HepG2 (cell line): Measurements from ENCODE around the gene TSPAN18.

Source experiments
- CEBPB ChIP-seq: IDR thresholded peaks from 2 replicates; pipeline ENCODE4 v1.6.1; 2011; ENCODE audit warnings: low read depth, low read length, improper control_type of control experiment, borderline replicate concordance
- ELF4 ChIP-seq: sonication (generic); formaldehyde crosslinking; IDR thresholded peaks from 2 replicates; pipeline ENCODE4 v1.5.0; 2020; ENCODE audit warnings: missing genetic modification reagents, mild to moderate bottlenecking, moderate library complexity, borderline replicate concordance
- JDP2 ChIP-seq: sonication (generic); formaldehyde crosslinking; IDR thresholded peaks from 2 replicates; pipeline ENCODE4 v1.8.1; 2022; ENCODE audit warnings: missing genetic modification reagents, borderline replicate concordance
- MXI1 ChIP-seq: IDR thresholded peaks from 3 replicates; pipeline ENCODE4 v1.6.1; 2012; ENCODE audit warnings: low read depth, low read length, inconsistent platforms, borderline replicate concordance

DNA sequence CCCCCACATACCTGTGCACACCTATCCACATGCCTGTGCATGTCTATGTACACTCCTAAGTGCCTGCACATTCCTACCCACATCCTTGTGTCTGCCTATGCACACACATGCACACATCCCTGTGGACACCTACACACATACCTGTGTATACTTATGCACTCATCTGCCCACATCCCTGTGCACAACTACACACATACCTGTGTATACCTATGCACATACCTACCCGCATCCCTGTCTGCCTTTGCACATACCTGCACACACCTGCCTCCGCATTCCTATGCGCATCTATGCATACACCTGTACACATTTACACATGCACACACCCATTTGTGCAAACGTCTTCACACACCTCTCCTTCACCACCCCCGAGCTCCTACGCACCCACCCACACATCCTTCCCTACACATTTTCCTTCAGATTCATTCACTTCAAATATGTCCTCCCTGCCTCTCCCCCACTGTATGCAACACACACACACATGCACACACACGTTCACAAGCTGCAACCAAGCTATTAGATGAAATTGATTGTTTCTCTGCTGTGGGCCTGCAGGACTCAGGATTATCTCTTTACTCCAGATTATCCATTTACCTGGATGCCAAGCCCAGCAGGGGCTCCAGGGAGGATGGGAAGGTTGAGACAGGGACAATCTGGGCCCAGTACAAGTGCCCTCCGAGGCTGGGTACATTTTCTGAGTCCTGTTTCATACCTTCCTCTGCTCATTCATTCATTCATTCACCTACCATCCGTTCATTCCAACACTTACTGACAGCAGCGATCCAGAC, 53.2 kb downstream of the TSPAN18 start:
- TF ChIP-seq ELF4 (CRISPR knock-in tag) = no peak
- no peak for TF ChIP-seq JDP2 (CRISPR knock-in tag)
- no peak for TF ChIP-seq CEBPB
- no peak for TF ChIP-seq MXI1
